GM18519 (cell line): Measurements from ENCODE around the gene STX1B.

Source experiments
- ATAC-seq: cut with Tn5 transposase; IDR thresholded peaks from one replicate; pipeline ENCODE4 v1.9.1; 2021; ENCODE audit warnings: mild to moderate bottlenecking, moderate library complexity; ENCODE audit not compliant: unreplicated experiment, low FRiP score

Gene STX1B

GRCh38 chr16:30996985-30997724 lies 13.3 kb downstream of the STX1B start:
- ATAC-seq = no peak

- no peak for ATAC-seq
Measured at GRCh38 chr16:30996324-30996984, 14.0 kb downstream of the STX1B start.

- ATAC-seq = no peak
Measured at GRCh38 chr16:30995927-30996323, 14.5 kb downstream of the STX1B start.

- ATAC-seq = no peak
Measured at GRCh38 chr16:30992931-30993816, 17.3 kb downstream of the STX1B start.

- no peak for ATAC-seq
Measured at GRCh38 chr16:30992276-30992780, 18.1 kb downstream of the STX1B start.

- no peak for ATAC-seq
Measured at GRCh38 chr16:30991052-30991451, 19.4 kb downstream of the STX1B start.

- ATAC-seq = no peak
Measured at GRCh38 chr16:30990105-30990504, 20.3 kb downstream of the STX1B start.

- no peak for ATAC-seq
Measured at GRCh38 chr16:30989469-30990047, 20.9 kb downstream of the STX1B start.

GRCh38 chr16:30987581-30988190 lies 22.8 kb downstream of the STX1B start:
- ATAC-seq = no peak

GRCh38 chr16:30986129-30986991 lies 24.1 kb downstream of the STX1B start:
- no peak for ATAC-seq

- no peak for ATAC-seq
Measured at GRCh38 chr16:30985401-30986128, 24.9 kb downstream of the STX1B start.

- no peak for ATAC-seq
Measured at GRCh38 chr16:30984669-30985400, 25.6 kb downstream of the STX1B start, which contains the start of gene HSD3B7. HSD3B7 (plus strand) TSS chr16:30985207; CDS start chr16:30985659, 452 bp downstream.

GRCh38 chr16:30983898-30984610 lies 26.4 kb downstream of the STX1B start:
- ATAC-seq = no peak

- ATAC-seq = no peak
Measured at GRCh38 chr16:30983289-30983889, 27.0 kb downstream of the STX1B start.

GRCh38 chr16:30982548-30983288 lies 27.7 kb downstream of the STX1B start:
- ATAC-seq = no peak

GRCh38 chr16:30980959-30981358 lies 29.5 kb downstream of the STX1B start:
- ATAC-seq = no peak
